Memory B cell (primary cell): ENCODE data around the gene GABRG3.

Experiments used
- ATAC-seq: fragments of 150-1000 bp; cut with Tn5 transposase; 2 replicates; pipeline ENCODE4 v1.10.0; 2021; ENCODE audit warnings: low read depth, mild to moderate bottlenecking, moderate library complexity
- DNase-seq, 2 donors: peaks; one replicate each; pipeline ENCODE4 v3.0.0; 2022; ENCODE audit warnings: low spot score in 2 of 2
- H3K27ac Mint-ChIP-seq: one replicate; pipeline ENCODE4 v1.8.0; 2022; ENCODE audit warnings: mild to moderate bottlenecking, moderate library complexity, mixed read lengths
- H3K27me3 Mint-ChIP-seq: one replicate; pipeline ENCODE4 v1.8.0; 2022; ENCODE audit warnings: mixed read lengths
- H3K36me3 Mint-ChIP-seq: one replicate; pipeline ENCODE4 v1.8.0; 2022; ENCODE audit warnings: mild to moderate bottlenecking, mixed read lengths
- H3K4me1 Mint-ChIP-seq: one replicate; pipeline ENCODE4 v1.8.0; 2022; ENCODE audit warnings: mixed read lengths
- H3K4me3 Mint-ChIP-seq: one replicate; pipeline ENCODE4 v1.8.0; 2022; ENCODE audit warnings: mild to moderate bottlenecking, moderate library complexity, mixed read lengths
- H3K9me3 Mint-ChIP-seq: one replicate; pipeline ENCODE4 v1.8.0; 2022; ENCODE audit warnings: mixed read lengths

GABRG3 gene

DNA sequence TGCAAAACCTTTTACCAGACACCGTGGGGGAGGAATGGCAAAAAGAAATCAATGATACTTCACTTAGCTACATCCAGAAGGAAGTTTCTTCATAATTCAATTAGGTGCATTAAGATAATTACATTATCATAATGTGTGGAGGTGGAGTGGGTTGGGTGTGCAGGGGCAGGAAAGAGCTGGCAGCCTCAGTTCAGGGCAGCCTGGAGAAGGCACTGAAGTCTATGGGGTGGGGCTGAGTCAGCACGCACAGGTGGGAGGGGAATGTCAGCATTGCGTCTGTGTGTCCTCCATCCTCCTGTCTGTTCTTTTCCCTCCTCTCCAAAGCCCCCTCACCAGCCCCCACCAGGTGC is 278.8 kb downstream of the GABRG3 start:
- no peaks in the 10 kb centered on the region for H3K27me3 Mint-ChIP-seq
- no peak overlapping the region for H3K27ac Mint-ChIP-seq
- H3K9me3 Mint-ChIP-seq, result peaks cover 5% of the 10 kb centered on the region
- ATAC-seq (no peak), DNase-seq (no peak)
- H3K36me3 Mint-ChIP-seq, result no peaks in the 10 kb centered on the region
- H3K4me1 Mint-ChIP-seq, result no peaks in the 10 kb centered on the region
- H3K4me3 Mint-ChIP-seq, result no peak overlapping the region

DNA sequence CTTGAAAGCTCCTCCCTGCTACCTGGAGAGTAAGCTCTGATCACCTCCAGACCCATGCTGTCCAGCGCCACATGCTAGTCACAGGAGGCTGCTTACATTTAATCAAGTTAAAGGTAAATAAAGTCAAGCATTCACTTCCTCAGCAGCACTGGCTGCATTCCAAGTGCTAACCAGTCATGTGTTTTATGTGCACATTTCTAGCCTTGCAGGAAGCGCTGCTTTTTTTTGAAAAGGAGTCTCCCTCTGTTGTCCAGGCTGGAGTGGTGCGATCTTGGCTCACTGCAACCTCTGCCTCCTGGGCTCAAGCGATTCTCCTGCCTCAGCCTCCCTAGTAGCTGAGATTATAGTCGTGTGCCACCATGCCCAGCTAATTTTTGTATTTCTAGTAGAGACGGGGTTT is 279.2 kb downstream of the GABRG3 start:
- DNase-seq (no peak), ATAC-seq (no peak)
- H3K27ac Mint-ChIP-seq, result no peak overlapping the region
- no peaks in the 10 kb centered on the region for H3K4me1 Mint-ChIP-seq
- no peak overlapping the region for H3K4me3 Mint-ChIP-seq
- no peaks in the 10 kb centered on the region for H3K36me3 Mint-ChIP-seq
- H3K9me3 Mint-ChIP-seq, result peaks cover 5% of the 10 kb centered on the region
- no peaks in the 10 kb centered on the region for H3K27me3 Mint-ChIP-seq

DNA sequence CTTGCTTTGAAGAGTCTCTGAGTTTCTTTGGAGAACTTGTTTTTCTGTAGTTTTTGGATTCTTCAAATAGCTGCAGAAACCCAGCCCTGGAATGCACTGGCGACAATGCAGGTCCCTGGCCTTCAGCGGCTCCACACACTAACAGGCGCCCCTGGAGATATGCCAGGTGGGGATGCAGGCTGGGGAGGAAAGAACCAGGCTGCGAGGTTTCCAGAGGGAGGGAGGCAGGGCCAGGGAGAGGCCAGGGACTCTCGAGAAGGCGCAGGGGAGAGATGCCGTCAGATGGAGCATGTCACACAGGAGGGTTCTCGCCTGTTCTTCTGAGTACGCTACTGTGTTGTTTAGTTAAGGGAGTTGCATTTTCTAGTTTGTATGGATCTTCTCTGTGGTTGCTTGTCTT is 283.1 kb downstream of the GABRG3 start:
- no peaks in the 10 kb centered on the region for H3K27me3 Mint-ChIP-seq
- H3K27ac Mint-ChIP-seq, result no peak overlapping the region
- no peak for DNase-seq
- H3K9me3 Mint-ChIP-seq, result no peaks in the 10 kb centered on the region
- H3K4me1 Mint-ChIP-seq, result no peaks in the 10 kb centered on the region
- no peak for ATAC-seq
- H3K4me3 Mint-ChIP-seq, result no peak overlapping the region
- no peaks in the 10 kb centered on the region for H3K36me3 Mint-ChIP-seq

DNA sequence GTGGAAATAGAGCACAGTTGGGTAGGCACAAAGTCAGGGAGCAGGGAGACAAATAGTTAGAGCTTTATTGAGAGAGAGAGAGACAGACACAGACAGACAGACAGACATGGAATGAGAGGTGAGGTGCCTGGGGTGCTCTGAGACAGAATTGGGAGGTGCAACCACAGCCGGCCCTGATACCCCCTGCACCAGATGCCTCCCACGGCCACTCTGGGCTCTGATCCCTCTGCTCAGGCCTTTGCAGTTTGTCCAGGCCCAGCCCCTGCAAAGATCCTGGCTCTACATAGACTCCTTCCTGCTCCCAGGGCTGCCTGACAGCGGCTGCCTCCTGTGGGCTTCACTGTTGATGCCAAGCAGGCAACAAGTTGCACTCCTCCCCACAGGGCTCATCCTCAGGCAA is 283.8 kb downstream of the GABRG3 start:
- H3K27me3 Mint-ChIP-seq, result no peaks in the 10 kb centered on the region
- no peak for ATAC-seq
- no peak overlapping the region for H3K4me3 Mint-ChIP-seq
- H3K36me3 Mint-ChIP-seq, result no peaks in the 10 kb centered on the region
- no peak overlapping the region for H3K27ac Mint-ChIP-seq
- H3K4me1 Mint-ChIP-seq, result no peaks in the 10 kb centered on the region
- no peak for DNase-seq
- H3K9me3 Mint-ChIP-seq, result no peaks in the 10 kb centered on the region

DNA sequence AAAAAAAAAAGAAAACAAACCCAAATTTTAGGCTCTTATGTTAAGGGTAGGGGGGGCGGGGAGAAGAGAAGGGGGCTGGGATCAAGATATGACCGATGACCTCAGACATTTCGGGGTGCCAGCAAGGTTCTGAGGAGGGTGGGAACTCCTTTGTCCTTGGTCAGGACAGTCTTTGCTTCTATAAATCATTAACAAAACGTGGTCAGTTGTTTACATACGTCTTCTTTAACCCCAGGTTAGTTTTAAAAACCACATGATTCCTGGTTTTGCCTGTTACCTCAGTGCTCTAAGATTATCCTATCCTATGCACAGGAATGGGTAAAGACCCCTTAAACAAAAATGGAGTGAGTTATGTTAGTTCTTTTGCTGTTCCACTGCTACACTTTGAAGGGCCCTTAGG is 285.5 kb downstream of the GABRG3 start:
- Mint-ChIP-seq H3K27ac (no peak overlapping the region), H3K36me3 (no peaks in the 10 kb centered on the region), H3K4me3 (no peak overlapping the region), H3K27me3 (no peaks in the 10 kb centered on the region), H3K9me3 (no peaks in the 10 kb centered on the region), H3K4me1 (no peaks in the 10 kb centered on the region)
- no peak for ATAC-seq
- DNase-seq, result no peak

DNA sequence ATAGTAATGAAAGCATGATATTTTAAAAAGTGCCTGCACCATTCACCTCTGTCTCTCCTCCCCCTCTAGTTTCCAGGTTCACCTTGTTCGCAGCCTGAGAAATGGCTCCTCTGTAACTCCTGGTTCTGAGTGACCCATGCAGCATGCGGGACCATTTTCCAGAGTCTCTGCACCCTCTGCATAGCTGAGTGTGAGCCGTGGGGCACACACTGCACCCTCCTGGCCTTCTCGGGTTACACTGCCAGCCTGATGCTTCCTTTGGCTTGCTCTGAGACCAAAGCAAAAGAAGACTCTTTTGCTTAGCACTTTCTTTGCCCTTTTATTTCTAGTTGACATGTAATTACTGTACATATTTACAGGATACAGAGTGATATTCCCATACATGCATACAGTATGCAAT is 287.3 kb downstream of the GABRG3 start:
- Mint-ChIP-seq H3K36me3 (no peaks in the 10 kb centered on the region), H3K27me3 (no peaks in the 10 kb centered on the region), H3K9me3 (peaks cover 3% of the 10 kb centered on the region), H3K27ac (no peak overlapping the region), H3K4me1 (no peaks in the 10 kb centered on the region), H3K4me3 (no peak overlapping the region)
- no peak for ATAC-seq
- no peak for DNase-seq

DNA sequence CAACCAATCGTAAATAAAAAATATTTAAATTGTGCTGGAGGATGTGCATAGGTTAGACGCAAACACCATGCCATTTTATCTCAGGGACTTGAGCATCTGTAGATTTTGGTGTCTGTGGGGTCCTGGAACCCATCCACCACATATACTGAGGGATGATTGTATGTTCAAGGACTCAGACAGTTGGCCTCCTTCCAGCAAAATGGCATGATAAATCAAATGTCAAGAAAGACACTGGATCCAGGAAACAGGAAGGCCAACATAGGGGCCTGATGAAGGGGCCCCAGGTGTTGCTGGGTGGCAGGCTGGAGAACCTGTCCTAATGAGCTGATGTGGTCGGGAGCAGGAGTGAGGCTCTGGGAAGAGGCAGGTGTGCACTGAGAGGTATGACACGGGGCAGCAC is 289.5 kb downstream of the GABRG3 start:
- no peak overlapping the region for H3K4me3 Mint-ChIP-seq
- DNase-seq, result no peak
- no peaks in the 10 kb centered on the region for H3K36me3 Mint-ChIP-seq

DNA sequence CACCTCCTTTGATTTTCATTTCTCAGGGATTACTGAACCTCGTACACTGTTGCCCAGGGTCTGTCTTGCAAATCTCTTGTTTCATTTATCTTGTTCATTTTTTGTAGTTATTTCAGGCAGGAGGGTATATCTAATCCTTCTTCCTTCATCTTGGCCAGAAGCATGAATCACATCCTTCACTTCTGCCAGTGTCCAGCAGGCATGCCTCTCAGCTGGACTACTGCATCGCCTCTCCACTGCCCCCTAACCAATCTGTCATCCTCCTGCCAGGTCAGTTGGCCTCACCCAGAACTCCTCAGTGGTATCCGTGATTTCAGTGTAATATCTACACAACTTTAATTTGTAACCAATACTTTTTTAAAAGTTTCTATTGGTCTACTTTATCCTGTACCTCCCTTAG is 297.9 kb downstream of the GABRG3 start:
- no peaks in the 10 kb centered on the region for H3K4me1 Mint-ChIP-seq
- H3K27me3 Mint-ChIP-seq, result peaks cover 2% of the 10 kb centered on the region
- H3K27ac Mint-ChIP-seq, result no peak overlapping the region
- no peak overlapping the region for H3K4me3 Mint-ChIP-seq
- H3K9me3 Mint-ChIP-seq, result peaks cover 11% of the 10 kb centered on the region
- DNase-seq, result no peak
- no peak for ATAC-seq
- no peaks in the 10 kb centered on the region for H3K36me3 Mint-ChIP-seq

More for the DNA sequence above, 289.5 kb downstream of the GABRG3 start:
- H3K27me3 Mint-ChIP-seq, result no peaks in the 10 kb centered on the region
- peaks cover 7% of the 10 kb centered on the region for H3K9me3 Mint-ChIP-seq
- H3K4me1 Mint-ChIP-seq, result no peaks in the 10 kb centered on the region
- H3K27ac Mint-ChIP-seq, result no peak overlapping the region
- ATAC-seq, result no peak

DNA sequence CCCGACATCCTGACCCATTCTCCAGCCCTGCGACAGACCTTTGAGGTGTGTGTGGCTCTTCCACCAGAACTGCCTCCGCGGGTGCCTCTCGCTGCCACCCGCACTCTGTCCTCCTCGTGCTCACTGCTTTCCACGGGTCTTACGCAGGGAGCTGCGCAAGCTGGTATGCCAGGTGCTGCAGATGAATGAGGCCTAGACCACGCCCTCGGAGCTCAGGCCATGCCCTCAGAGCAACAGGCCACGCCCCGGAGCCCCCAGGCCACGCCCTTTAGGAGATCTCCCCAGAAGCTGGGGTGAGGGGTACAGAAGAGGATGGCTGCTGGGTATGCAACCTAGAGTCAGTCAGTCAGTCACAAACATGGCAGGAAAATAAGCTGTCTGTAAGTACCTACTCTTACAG is 300.3 kb downstream of the GABRG3 start:
- Mint-ChIP-seq H3K27ac (no peak overlapping the region), H3K9me3 (peaks cover 10% of the 10 kb centered on the region), H3K4me3 (no peak overlapping the region), H3K36me3 (no peaks in the 10 kb centered on the region), H3K27me3 (peaks cover 2% of the 10 kb centered on the region), H3K4me1 (no peaks in the 10 kb centered on the region)
- ATAC-seq (no peak), DNase-seq (no peak)

DNA sequence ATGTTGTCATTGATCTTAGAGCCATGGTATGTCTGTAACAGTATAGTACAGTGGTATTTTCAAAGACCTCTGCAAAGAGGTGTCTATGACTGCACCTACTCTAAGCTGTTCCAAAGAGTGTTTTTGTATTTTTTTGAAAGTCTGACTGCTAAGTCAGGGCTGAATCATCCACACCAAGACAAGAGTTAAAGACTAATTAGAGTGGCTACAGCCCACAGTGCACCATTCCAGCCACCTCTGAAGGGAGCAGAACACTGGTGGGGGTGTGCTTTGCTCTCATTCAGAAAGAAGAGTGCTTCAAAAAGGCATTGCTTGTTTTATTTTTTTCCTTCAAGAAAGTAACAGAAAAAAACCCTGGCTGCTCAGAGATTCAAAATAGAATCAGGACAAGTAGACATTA is 301.4 kb downstream of the GABRG3 start:
- Mint-ChIP-seq H3K27me3 (peaks cover 2% of the 10 kb centered on the region), H3K4me3 (no peak overlapping the region), H3K4me1 (no peaks in the 10 kb centered on the region), H3K27ac (no peak overlapping the region), H3K36me3 (no peaks in the 10 kb centered on the region), H3K9me3 (peaks cover 5% of the 10 kb centered on the region)
- DNase-seq (no peak), ATAC-seq (no peak)

DNA sequence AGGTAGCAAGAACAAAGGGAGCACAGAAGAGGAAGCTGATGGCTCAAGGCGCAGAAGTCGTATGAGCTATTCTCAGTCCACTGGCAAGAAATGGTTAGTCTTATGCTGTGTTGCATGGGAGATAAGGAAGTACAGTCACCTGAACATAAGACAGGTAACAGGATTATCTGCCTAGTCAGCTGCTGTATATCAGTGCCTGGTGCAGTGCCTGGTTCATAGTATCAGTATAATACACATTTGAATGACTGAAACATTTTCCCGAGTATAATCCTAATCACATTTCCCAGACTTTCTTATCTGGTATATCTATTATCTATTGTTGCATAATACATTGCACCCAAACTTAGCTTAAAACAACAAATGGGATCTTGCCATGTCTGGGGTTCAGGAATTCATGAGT is 302.5 kb downstream of the GABRG3 start:
- peaks cover 4% of the 10 kb centered on the region for H3K9me3 Mint-ChIP-seq
- H3K4me3 Mint-ChIP-seq, result no peak overlapping the region
- peaks cover 2% of the 10 kb centered on the region for H3K27me3 Mint-ChIP-seq
- ATAC-seq (no peak), DNase-seq (no peak)
- no peaks in the 10 kb centered on the region for H3K36me3 Mint-ChIP-seq
- no peak overlapping the region for H3K27ac Mint-ChIP-seq
- H3K4me1 Mint-ChIP-seq, result no peaks in the 10 kb centered on the region

DNA sequence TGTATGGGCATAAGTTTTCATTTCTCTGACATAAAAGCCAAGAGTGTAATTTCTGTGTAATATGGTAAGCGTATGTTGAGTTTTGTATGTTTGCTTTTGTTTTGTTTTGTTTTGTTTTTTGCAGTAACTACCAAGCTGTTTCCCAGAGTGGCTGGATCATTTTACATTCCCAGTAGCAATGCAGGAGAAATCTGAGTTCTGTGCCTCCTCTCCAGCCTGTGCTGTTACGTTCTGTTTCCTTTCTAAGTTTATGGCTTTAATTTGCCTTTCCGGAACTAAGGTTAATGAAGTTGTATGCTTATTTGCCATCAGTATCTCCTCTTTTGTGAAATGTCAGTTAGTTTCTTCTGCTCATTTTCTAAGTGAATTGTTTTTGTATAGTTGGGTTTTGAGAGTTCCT is 307.8 kb downstream of the GABRG3 start:
- Mint-ChIP-seq H3K4me1 (no peaks in the 10 kb centered on the region), H3K27me3 (no peaks in the 10 kb centered on the region), H3K4me3 (no peak overlapping the region), H3K27ac (no peak overlapping the region), H3K36me3 (no peaks in the 10 kb centered on the region), H3K9me3 (peaks cover 4% of the 10 kb centered on the region)
- DNase-seq (no peak), ATAC-seq (no peak)

DNA sequence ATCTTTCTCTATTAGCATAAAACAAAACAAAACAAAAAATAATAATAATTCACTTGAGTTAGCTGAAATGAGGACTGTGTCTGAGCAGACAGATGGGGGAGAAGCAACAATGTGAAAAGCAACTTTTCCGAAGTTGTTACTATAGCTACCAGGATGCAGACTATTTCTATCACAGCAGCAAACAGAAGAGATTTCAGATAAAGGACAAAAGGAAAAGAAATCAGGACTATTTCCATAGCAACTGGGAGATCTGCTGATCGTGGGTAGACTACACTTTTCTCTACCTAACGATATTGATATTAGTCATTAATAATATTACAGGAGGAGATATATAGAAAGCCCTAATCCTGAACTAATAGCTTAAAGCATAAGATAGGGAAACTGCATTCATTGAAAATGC is 321.7 kb downstream of the GABRG3 start:
- ATAC-seq, result no peak
- no peak overlapping the region for H3K27ac Mint-ChIP-seq
- DNase-seq, result no peak
- H3K9me3 Mint-ChIP-seq, result no peaks in the 10 kb centered on the region
- no peak overlapping the region for H3K4me3 Mint-ChIP-seq
- no peaks in the 10 kb centered on the region for H3K4me1 Mint-ChIP-seq
- no peaks in the 10 kb centered on the region for H3K27me3 Mint-ChIP-seq
- no peaks in the 10 kb centered on the region for H3K36me3 Mint-ChIP-seq

DNA sequence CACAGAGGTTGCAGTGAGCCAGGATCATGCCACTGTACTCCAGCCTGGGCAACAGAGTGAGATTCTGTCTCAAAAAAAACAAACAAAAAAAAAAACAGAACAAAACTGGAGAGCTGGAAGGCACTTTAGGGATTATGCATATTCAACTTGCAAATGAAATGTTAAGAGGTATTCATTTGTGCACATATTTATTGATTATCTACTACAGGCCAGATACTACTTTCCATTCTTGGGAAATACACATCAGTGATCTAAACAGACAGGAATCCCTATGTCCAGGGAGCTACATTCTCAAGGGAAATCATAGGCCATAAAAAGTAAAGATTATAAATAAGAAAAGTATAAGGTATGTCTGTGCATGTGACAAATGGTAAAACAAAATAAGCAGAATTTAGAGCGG is 322.6 kb downstream of the GABRG3 start:
- ATAC-seq (no peak), DNase-seq (no peak)

DNA sequence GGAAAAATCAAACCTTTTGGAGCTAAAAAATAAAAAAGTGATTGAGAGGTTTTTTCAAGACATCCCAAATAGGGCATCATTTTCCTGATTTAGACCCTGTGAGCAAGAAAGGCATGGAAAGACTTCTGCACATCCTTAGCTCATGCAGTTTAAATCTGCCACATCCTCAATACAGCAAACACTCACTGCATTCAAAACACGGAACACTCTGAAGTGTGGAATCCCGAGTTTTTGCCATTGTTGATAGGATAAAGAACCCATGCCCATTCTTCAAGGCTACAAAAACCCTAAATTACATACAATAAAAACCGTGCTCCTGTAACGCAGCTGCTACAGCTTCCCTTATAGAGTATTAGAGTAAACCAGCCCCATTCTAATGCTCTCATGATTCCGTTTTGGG is 346.8 kb downstream of the GABRG3 start:
- no peak for ATAC-seq
- Mint-ChIP-seq H3K4me3 (no peak overlapping the region), H3K36me3 (no peaks in the 10 kb centered on the region), H3K27ac (no peak overlapping the region), H3K9me3 (peaks cover 5% of the 10 kb centered on the region), H3K4me1 (no peaks in the 10 kb centered on the region), H3K27me3 (no peaks in the 10 kb centered on the region)
- no peak for DNase-seq

More for the DNA sequence above, 322.6 kb downstream of the GABRG3 start:
- Mint-ChIP-seq H3K9me3 (no peaks in the 10 kb centered on the region), H3K27me3 (peaks cover 1% of the 10 kb centered on the region), H3K36me3 (no peaks in the 10 kb centered on the region), H3K4me1 (no peaks in the 10 kb centered on the region), H3K27ac (no peak overlapping the region), H3K4me3 (no peak overlapping the region)

DNA sequence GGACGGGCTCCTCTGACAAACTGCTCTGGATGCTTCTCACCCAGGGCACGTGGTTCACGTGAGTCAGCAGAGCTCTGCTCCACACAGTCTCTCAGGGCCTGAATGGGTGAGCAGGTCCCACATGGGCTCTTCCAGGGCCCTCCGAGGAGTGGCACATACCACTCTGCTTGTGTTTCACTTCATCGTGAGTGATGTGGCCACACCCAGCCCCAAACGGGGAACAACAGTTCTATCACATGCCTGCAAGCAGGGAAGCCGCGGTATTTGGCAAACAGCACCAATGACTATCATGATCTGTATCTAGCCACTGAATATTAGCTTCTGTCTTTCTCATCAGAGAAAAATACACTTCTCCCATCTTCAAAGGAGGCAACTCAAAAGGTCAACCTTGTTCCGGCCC is 352.8 kb downstream of the GABRG3 start:
- Mint-ChIP-seq H3K27ac (no peak overlapping the region), H3K27me3 (no peaks in the 10 kb centered on the region), H3K9me3 (peaks cover 4% of the 10 kb centered on the region), H3K4me1 (no peaks in the 10 kb centered on the region), H3K4me3 (no peak overlapping the region), H3K36me3 (no peaks in the 10 kb centered on the region)
- DNase-seq (no peak), ATAC-seq (no peak)
